GM12872 (cell line): ENCODE data around the gene GUCA2B.

Experiments used
- CTCF ChIP-seq: IDR thresholded peaks from 3 replicates; pipeline ENCODE4 v1.5.1; 2011; ENCODE audit warnings: low read depth, mild to moderate bottlenecking, low read length, moderate library complexity; ENCODE audit not compliant: insufficient read depth

Gene GUCA2B

GRCh38 chr1:42192106-42192505, 38.9 kb downstream of the GUCA2B start:
- no peak for TF ChIP-seq CTCF

GRCh38 chr1:42195841-42196240, 42.6 kb downstream of the GUCA2B start:
- no peak for TF ChIP-seq CTCF

DNA sequence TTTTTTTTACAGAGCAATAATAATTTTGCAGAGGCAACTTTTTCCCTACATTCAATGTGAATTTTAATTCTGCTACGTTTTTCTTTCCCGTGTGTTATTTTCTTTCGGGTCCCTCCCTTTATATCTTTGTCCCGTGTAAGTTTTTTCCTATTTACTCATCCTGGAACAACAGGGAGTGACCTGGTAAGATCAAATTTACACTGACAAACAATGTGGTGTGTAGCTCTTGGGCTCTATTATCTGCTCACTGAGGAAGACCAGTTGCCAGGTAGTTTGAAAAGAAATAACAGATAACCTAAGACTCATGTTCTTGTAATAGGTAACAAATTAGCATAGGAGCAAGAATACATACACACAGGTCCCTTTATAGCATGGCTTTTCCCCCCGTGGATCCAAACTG, 45.0 kb downstream of the GUCA2B start:
- TF ChIP-seq CTCF = no peak

DNA sequence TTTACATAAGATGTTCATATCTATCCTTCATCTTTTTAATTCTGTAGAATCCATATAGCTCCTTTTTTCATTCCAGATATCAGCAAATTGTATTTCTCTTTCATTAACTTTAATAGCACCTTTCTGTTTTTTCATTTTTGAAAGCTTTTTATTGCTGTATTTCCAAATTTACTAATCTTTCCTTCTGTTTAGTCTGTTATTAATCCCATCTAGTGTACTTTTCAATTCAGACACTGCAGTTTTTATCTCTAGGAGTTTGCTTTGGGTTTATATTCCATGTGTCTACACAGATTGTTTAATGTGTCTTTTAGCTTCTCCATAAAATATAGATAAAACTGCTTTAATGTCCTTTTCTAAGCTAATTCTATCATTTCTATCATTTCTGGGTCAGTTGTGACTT, 48.8 kb downstream of the GUCA2B start:
- no peak for TF ChIP-seq CTCF
